ENCODE results near the gene SLC25A11.

SLC25A11 gene

GRCh38 chr17:4966844-4967538 is 27.1 kb upstream of the SLC25A11 start:
- H3K4me3 ChIP-seq (ENCODE audit: low read depth, low read length): peak overlapping the region; percentile 76
- in situ Hi-C loops (cut with HindIII; ENCODE audit: low sequenced_read_pairs): no loop called here
- DNase-seq (ENCODE audit: low read depth): peak; percentile 99
- TF ChIP-seq CTCF (IDR thresholded peaks at IDR 0.05; ENCODE audit: low read depth, low read length, missing control alignments): no peak

GRCh38 chr17:4965311-4965986 is 25.6 kb upstream of the SLC25A11 start:
- H3K4me3 ChIP-seq (ENCODE audit: low read depth, low read length): no peak overlapping the region
- no peak for DNase-seq (ENCODE audit: low read depth)
- no peak for TF ChIP-seq CTCF (IDR thresholded peaks at IDR 0.05; ENCODE audit: low read depth, low read length, missing control alignments)
- in situ Hi-C loops (cut with HindIII; ENCODE audit: low sequenced_read_pairs): no loop called here

GRCh38 chr17:4960279-4960922 is 20.6 kb upstream of the SLC25A11 start:
- DNase-seq (ENCODE audit: low read depth): no peak
- no peak for TF ChIP-seq CTCF (IDR thresholded peaks at IDR 0.05; ENCODE audit: low read depth, low read length, missing control alignments)
- no peak overlapping the region for H3K4me3 ChIP-seq (ENCODE audit: low read depth, low read length)
- in situ Hi-C loops (cut with HindIII; ENCODE audit: low sequenced_read_pairs): no loop called here

- TF ChIP-seq CTCF (IDR thresholded peaks at IDR 0.05; ENCODE audit: low read depth, low read length, missing control alignments): no peak
- in situ Hi-C loops (cut with HindIII; ENCODE audit: low sequenced_read_pairs): no loop called here
- no peak overlapping the region for H3K4me3 ChIP-seq (ENCODE audit: low read depth, low read length)
- no peak for DNase-seq (ENCODE audit: low read depth)
These were observed 19.6 kb upstream of the SLC25A11 start for GRCh38 chr17:4959261-4959965.

- no peak for TF ChIP-seq CTCF (IDR thresholded peaks at IDR 0.05; ENCODE audit: low read depth, low read length, missing control alignments)
- H3K4me3 ChIP-seq (ENCODE audit: low read depth, low read length): no peak overlapping the region
- no peak for DNase-seq (ENCODE audit: low read depth)
- in situ Hi-C loops (cut with HindIII; ENCODE audit: low sequenced_read_pairs): no loop called here
These were observed 18.3 kb upstream of the SLC25A11 start for GRCh38 chr17:4958102-4958501.

GRCh38 chr17:4956493-4957061 is 16.7 kb upstream of the SLC25A11 start:
- DNase-seq (ENCODE audit: low read depth): no peak
- in situ Hi-C loops (cut with HindIII; ENCODE audit: low sequenced_read_pairs): no loop called here
- H3K4me3 ChIP-seq (ENCODE audit: low read depth, low read length): no peak overlapping the region

More at GRCh38 chr17:4956493-4957061, 16.7 kb upstream of the SLC25A11 start:
- peak; percentile 6 for TF ChIP-seq CTCF (IDR thresholded peaks at IDR 0.05; ENCODE audit: low read depth, low read length, missing control alignments)

Data from astrocyte of the cerebellum (primary cell).